Measurements from ENCODE around the gene NRXN3. TPM values are rescaled to one million over a fixed set of nuclear protein-coding genes. Genes with fewer than 3 reads are reported as not detected.

Gene NRXN3
- total and polyA plus RNA-seq, 2 of the 4 experiments (the other 2 are of a cell fraction), result 4.8 to 25.1 TPM

DNA sequence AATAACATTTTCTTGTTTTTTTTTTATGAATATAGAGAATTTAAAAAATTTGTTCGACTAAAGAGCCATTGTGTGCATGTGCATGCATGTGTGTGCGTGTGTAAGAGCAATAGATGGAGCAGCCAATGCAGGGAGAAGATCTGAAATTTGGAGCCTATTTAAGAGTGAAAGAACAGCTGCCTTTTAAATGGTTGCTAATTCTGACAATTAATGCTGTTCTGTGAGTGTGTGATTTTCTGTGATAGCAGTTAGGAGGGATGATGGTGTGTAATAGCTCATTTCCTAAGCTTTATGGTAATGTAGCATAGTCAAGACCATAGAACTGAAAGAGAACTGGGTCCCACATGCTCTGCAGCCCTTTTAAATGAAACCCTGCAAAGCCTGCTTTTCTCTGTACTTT, 137.9 kb downstream of the NRXN3 start:
- Histone ChIP-seq H4K8ac (ENCODE audit: low read depth in 2 of 2, low read length in 2 of 2) (no peak overlapping the region), H3K4me2 (ENCODE audit: low read depth, low read length) (no peak overlapping the region), H3K23ac (ENCODE audit: low read depth, low read length) (no peak overlapping the region), H2AFZ (replicated peaks; ENCODE audit: low read length, poor library complexity) (no peak overlapping the region), H3K14ac (replicated peaks; ENCODE audit: low read depth, low read length) (no peak overlapping the region), H2BK5ac (ENCODE audit: low read depth, low read length, poor library complexity, severe bottlenecking) (no peak overlapping the region), H3K9ac (ENCODE audit: low read depth, low read length) (no peak overlapping the region), H4K91ac (ENCODE audit: insufficient read depth, low read depth, low read length) (no peak overlapping the region), H3K36me3 (ENCODE audit: control insufficient read depth, insufficient read depth, low read length) (no peaks in the 10 kb centered on the region), H2BK15ac (ENCODE audit: low read depth, low read length) (no peak overlapping the region), H2BK120ac (ENCODE audit: low read depth, low read length) (no peak overlapping the region), H3K4me1 (ENCODE audit: control insufficient read depth, insufficient read depth, low read length) (no peaks in the 10 kb centered on the region), H2AK9ac (replicated peaks; ENCODE audit: low read depth, low read length, poor library complexity) (no peak overlapping the region), H3K18ac (ENCODE audit: low read depth, low read length) (no peak overlapping the region), H3K27ac (ENCODE audit: insufficient read depth, low read length) (no peak overlapping the region), H4K5ac (ENCODE audit: low read depth, low read length) (no peak overlapping the region), H3K79me1 (ENCODE audit: low read depth in 1 of 2, low read length in 2 of 2) (no peaks in the 10 kb centered on the region), H3K9me3 (ENCODE audit: control insufficient read depth, insufficient read depth, low read length) (peaks cover 4% of the 10 kb centered on the region), H3K56ac (ENCODE audit: extremely low read depth, insufficient read depth, low read length) (no peak overlapping the region), H3K4ac (ENCODE audit: low read depth, low read length) (no peak overlapping the region), H2AK5ac (ENCODE audit: low read depth, low read length) (no peak overlapping the region), H3K4me3 (ENCODE audit: insufficient read depth, low read depth, low read length) (no peak overlapping the region), H4K20me1 (ENCODE audit: insufficient read depth, low read length) (no peaks in the 10 kb centered on the region), H3K9me1 (ENCODE audit: insufficient read depth, low read length) (no peaks in the 10 kb centered on the region), H3K27me3 (ENCODE audit: control insufficient read depth, insufficient read depth, low read length) (no peaks in the 10 kb centered on the region), H2BK20ac (ENCODE audit: low read depth, low read length) (no peak overlapping the region)
- in situ Hi-C loops (cut with MboI; ENCODE audit: low sequenced_read_pairs) (no loop called here), intact Hi-C loops (cut with micrococcal nuclease) (no loop called here), dilution Hi-C loops (cut with HindIII; ENCODE audit: low sequenced_read_pairs, unreplicated experiment) (no loop called here)
- no TSS peak for BruUV-seq (replicated peaks)
- 13% methylated on average over 2 of the region's 2 CpGs; no CpG with 5 or more reads in 1 of the 2 experiments for WGBS, 2 experiments (ENCODE audit: extremely low coverage in 2 of 2, insufficient read length in 1 of 2)
- POLR2A ChIA-PET (ENCODE audit: unreplicated experiment), result no interaction called here
- CTCF ChIA-PET, result no interaction called here
- DNase-seq, result no peak
- TF ChIP-seq CHD1 (IDR thresholded peaks at IDR 0.05; ENCODE audit: low read depth, low read length), result no peak
- no peak for TF ChIP-seq POLR2A (IDR thresholded peaks at IDR 0.05; ENCODE audit: low read depth, low read length)
- no peak for TF ChIP-seq CTCF (conservative IDR thresholded peaks at IDR 0.05; ENCODE audit: low read depth, low read length)
- TF ChIP-seq MXI1 (IDR thresholded peaks at IDR 0.05; ENCODE audit: borderline replicate concordance, low read depth, low read length), result no peak
- TF ChIP-seq RAD21 (IDR thresholded peaks at IDR 0.05; ENCODE audit: low read length), result no peak
- no peak for TF ChIP-seq RFX5 (IDR thresholded peaks at IDR 0.05; ENCODE audit: low read depth, low read length)
- TF ChIP-seq FOS (IDR thresholded peaks at IDR 0.05; ENCODE audit: low read depth, low read length), result no peak
- TF ChIP-seq MAFK (IDR thresholded peaks at IDR 0.05; ENCODE audit: low read depth, low read length), result no peak
- TF ChIP-seq, protein P1, sequence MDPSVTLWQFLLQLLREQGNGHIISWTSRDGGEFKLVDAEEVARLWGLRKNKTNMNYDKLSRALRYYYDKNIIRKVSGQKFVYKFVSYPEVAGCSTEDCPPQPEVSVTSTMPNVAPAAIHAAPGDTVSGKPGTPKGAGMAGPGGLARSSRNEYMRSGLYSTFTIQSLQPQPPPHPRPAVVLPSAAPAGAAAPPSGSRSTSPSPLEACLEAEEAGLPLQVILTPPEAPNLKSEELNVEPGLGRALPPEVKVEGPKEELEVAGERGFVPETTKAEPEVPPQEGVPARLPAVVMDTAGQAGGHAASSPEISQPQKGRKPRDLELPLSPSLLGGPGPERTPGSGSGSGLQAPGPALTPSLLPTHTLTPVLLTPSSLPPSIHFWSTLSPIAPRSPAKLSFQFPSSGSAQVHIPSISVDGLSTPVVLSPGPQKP (IDR thresholded peaks at IDR 0.05; ENCODE audit: borderline replicate concordance, low read depth, low read length), result no peak
- no peak for ATAC-seq (ENCODE audit: low read depth)

Measured in IMR-90 (cell line).